GM18511 (cell line): ENCODE results near the gene FBXO34.
"Not testable (repeated sequence)": the region's sequence is repeated elsewhere in the genome, so short reads cannot be mapped to it uniquely, and the experiment has no call there.

Experiments used
- ATAC-seq: cut with Tn5 transposase; IDR thresholded peaks from one replicate; pipeline ENCODE4 v1.9.1; 2021; ENCODE audit warnings: mild to moderate bottlenecking, moderate library complexity; ENCODE audit not compliant: unreplicated experiment

FBXO34 gene

GRCh38 chr14:55381040-55381439 is 109.8 kb downstream of the FBXO34 start:
- no peak for ATAC-seq

GRCh38 chr14:55381561-55381960 is 110.3 kb downstream of the FBXO34 start:
- no peak for ATAC-seq

DNA sequence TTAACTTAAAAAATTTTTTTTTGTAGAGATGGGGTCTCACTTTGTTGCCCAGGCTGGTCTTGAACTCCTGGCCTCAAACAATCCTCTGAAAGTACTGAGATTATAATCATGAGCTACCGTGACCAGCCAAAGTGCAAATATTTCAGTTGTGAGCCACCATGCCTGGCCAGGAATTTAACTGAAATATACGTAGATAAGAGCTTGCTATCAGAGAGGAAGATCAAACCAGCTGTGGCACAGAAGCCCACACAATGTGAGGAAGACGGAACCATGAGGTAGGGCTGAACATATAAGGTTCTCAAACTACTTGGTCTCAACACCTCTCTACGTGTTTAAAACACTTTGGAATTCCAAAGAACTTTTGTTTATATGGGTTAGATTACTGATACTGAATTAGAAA is 111.3 kb downstream of the FBXO34 start:
- no peak for ATAC-seq

- ATAC-seq = not testable (repeated sequence)
Measured at GRCh38 chr14:55383056-55383466, 111.8 kb downstream of the FBXO34 start.

DNA sequence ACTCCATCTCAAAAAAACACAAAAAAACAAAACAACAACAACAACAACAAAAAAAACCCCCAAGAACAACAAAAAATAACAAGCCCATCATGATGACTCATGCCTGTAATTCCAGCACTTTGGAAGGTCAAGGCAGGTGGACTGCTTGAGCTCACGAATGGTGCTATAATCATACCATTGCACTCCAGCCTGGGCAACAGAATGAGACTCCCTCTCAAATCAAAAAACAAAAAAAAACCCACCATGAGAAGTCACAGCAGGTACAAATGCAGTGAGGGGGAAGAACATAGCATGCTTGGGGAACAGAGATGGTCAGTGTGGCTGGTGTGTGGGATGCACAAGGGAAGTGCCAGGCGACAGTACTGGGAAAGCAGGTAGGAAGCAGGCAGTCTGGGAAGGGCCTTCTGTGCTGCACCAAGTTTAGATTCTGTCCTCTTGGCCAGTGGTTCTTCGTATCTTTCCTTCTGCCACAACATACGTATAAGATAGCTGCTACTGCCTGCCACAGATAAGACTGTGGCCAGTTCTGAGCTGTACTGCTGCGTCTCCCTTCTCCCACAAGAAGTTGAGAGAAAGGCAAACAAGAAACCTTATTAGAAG is 112.4 kb downstream of the FBXO34 start:
- no peak for ATAC-seq

GRCh38 chr14:55384536-55384935 is 113.3 kb downstream of the FBXO34 start:
- ATAC-seq = no peak

DNA sequence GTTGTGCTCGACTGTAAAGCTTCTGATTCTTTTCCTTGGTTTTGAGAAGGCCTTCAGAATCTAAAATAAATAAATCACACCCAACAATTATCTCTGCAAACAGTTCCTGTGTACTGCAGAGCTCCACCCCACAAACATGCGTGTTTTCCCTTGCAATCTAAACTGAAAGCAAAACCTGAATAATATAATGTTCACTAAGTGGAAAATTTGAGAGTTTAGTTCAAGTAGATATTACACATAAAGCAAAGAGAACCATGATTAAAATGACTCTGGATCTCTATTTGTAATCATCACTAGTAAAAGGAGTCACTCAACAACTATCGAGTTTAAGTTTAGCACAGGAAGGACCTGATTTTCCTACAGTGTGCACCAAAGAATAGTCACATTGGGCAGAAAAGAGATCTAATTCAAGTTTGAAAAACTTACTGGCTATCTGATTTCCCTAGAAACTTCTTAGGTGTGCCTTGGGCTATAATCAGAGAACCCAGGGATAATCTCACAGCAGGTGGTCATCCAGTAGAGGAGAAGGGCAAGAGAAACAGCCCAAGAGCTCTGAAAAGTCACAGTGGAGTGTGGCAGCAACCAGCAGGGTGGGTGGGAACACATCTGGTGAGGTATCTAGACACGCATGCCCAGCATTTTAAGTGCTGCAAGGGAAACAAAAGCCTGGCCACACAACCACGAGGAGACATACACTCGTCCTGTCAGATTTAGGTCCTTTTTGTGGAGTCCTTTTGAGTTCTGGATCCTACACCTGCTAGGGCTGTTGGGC is 115.0 kb downstream of the FBXO34 start:
- no peak for ATAC-seq

GRCh38 chr14:55387121-55387520 is 115.9 kb downstream of the FBXO34 start:
- ATAC-seq = no peak

DNA sequence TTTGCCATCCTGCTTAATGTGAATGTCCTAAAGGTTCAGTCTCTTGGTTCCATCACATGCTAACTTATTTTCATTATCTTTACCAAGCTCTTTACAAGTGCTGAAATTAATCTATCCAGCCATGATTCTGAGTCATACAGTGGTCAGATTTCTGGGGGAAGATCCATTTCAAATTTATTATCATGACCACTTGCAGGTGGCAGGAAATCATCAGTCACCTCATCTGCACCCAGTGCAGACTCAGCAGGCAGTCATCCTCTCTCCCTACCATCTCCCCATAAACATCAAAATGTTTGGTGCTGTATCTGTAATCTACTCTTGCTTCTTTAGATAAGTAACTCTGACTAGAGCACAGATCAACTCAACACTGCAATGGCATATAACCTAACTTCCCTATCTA is 116.9 kb downstream of the FBXO34 start:
- no peak for ATAC-seq

DNA sequence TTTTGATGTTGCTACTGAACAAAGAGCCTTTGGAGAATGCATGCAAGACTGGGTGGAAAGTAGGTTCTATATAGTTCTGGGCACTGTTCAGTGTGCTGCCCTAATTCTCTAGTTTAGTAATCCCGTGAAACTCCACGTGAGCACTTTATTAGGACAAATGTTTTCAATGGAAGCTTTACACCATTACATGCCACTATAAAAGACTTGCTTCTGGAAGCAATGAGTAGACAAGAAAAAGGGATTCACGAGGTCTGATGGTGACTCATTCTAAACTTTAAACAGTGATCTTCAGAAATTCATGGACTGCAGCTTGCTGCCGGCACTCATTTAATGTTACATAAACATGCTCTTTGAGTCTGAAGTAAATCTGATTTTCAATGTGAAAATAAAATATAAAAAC is 118.1 kb downstream of the FBXO34 start:
- no peak for ATAC-seq

DNA sequence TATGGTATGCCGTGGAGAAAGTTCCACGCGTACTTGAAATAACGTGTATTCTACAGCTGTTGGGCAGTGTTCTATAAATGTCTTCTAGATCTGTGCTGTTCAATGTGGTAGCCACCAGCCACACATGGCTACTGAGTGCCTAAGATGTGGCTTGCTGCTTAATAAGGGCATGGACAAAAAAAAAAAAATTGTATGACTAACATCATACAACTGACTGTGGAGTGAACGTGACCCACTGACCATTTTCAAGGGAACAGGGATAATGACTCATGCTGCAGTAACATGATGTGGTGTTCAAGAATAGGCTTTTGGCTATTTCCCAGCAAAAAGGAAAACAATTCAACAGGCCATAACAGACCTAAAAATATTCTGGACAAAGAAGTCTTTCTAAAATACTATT is 127.5 kb downstream of the FBXO34 start:
- no peak for ATAC-seq

DNA sequence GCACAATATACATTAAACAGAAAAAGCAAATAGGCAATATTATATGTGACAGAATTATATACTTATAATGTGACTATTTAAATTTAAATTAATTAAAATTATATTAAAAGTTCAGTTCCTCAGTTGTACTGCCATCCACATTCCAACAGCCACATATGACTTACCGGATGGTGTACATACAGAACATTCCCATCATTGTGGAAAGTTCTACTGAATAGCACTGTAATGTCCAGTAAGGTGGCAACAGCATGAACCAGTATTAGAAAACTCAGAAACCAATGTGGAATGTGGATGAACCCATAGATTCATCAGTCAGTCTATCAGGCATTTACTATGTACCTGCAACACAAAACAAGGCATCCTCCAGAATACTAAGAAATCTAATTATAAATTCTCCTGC is 128.0 kb downstream of the FBXO34 start:
- ATAC-seq = no peak

- no peak for ATAC-seq
Measured at GRCh38 chr14:55399852-55400251, 128.6 kb downstream of the FBXO34 start.

GRCh38 chr14:55401751-55402150 is 130.5 kb downstream of the FBXO34 start:
- ATAC-seq = no peak
